BLaER1 (cell line): ENCODE data around the gene B3GNT4.

Experiments used
- H3K27ac ChIP-seq: shearing (Covaris generic); formaldehyde crosslinking; 2 replicates; pipeline ENCODE4 v1.8.1; 2022
- H3K27me3 ChIP-seq: shearing (Covaris generic); formaldehyde crosslinking; 2 replicates; pipeline ENCODE4 v1.8.1; 2022
- H3K36me3 ChIP-seq: shearing (Covaris generic); formaldehyde crosslinking; 2 replicates; pipeline ENCODE4 v1.8.1; 2022
- H3K4me1 ChIP-seq: shearing (Covaris generic); formaldehyde crosslinking; 2 replicates; pipeline ENCODE4 v1.8.1; 2022
- H3K4me2 ChIP-seq: shearing (Covaris generic); formaldehyde crosslinking; 2 replicates; pipeline ENCODE4 v1.8.1; 2022
- H3K4me3 ChIP-seq: shearing (Covaris generic); formaldehyde crosslinking; 2 replicates; pipeline ENCODE4 v1.8.1; 2022
- H3K9ac ChIP-seq: shearing (Covaris generic); formaldehyde crosslinking; 2 replicates; pipeline ENCODE4 v1.8.1; 2022
- H3K9me3 ChIP-seq: shearing (Covaris generic); formaldehyde crosslinking; 2 replicates; pipeline ENCODE4 v1.8.1; 2022
- H4K20me1 ChIP-seq: shearing (Covaris generic); formaldehyde crosslinking; 2 replicates; pipeline ENCODE4 v1.8.1; 2022
- Cebpa-rat ChIP-seq: shearing (Covaris generic); IDR thresholded peaks from 2 replicates; pipeline ENCODE4 v1.8.1; 2022

The B3GNT4 gene

GRCh38 chr12:122185494-122186082, 17.9 kb upstream of the B3GNT4 start:
- TF ChIP-seq Cebpa-rat: no peak
- Histone ChIP-seq H3K9me3 (no peaks in the 10 kb centered on the region), H3K4me2 (peak overlapping the region; percentile 91), H3K36me3 (no peaks in the 10 kb centered on the region), H3K4me3 (no peak overlapping the region), H3K27me3 (no peaks in the 10 kb centered on the region), H4K20me1 (no peaks in the 10 kb centered on the region), H3K27ac (peak overlapping the region; percentile 60), H3K9ac (peak overlapping the region; percentile 32; the same call in 1 of the 2 replicates), H3K4me1 (peaks cover 65% of the 10 kb centered on the region)

- no peaks in the 10 kb centered on the region for H3K36me3 ChIP-seq
- no peak for TF ChIP-seq Cebpa-rat
- H3K9ac ChIP-seq: no peak overlapping the region
- H3K4me3 ChIP-seq: no peak overlapping the region
- H3K27ac ChIP-seq: no peak overlapping the region
- H3K4me2 ChIP-seq: no peak overlapping the region
- no peaks in the 10 kb centered on the region for H4K20me1 ChIP-seq
- H3K27me3 ChIP-seq: no peaks in the 10 kb centered on the region
- H3K4me1 ChIP-seq: peaks cover 62% of the 10 kb centered on the region
- H3K9me3 ChIP-seq: no peaks in the 10 kb centered on the region
Measured at GRCh38 chr12:122187466-122187865, 16.0 kb upstream of the B3GNT4 start.

DNA sequence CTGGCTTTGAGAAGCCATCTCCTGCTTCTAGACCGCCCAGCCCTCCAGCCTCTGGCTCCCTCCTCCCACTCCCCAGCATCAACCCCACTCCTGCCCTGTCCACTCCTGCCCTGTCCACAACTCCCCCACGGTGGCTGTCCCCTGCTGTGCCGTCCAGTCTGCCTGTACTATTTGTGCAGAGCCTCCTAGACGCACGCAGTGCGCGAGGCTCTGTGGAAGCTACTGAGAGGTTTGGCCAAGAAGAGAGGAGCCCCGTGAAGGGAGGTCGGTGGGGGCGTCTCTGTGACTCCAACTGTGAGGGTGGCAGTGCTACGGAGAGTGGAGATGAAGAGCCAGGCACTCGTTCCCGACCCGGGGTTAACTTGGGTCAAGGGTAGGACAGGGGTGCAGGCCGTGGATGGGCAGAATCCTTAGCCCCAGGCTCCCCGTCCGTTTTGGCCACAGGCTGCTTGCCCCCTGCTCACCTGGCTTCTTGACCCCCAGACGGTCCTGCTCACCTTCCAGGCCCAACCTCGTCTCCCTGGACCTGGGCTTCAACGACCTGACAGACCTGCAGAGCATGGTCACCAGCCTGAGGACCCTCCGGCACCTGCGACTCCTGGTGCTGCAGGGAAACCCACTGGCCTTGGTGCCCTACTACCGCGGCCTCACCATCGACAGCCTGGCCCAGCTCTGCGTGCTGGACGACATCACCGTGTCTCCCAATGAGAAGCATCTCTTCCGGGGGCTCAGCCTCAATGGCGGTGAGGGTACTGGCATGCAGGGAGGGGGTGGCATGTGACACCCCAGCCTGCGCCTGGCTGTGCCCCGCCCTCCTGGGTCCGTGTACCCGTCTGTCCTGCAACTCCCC, 13.7 kb upstream of the B3GNT4 start:
- H3K27me3 ChIP-seq: no peaks in the 10 kb centered on the region
- H3K9ac ChIP-seq: no peak overlapping the region
- no peaks in the 10 kb centered on the region for H4K20me1 ChIP-seq
- H3K4me2 ChIP-seq: no peak overlapping the region
- H3K36me3 ChIP-seq: no peaks in the 10 kb centered on the region
- no peak for TF ChIP-seq Cebpa-rat
- peaks cover 6% of the 10 kb centered on the region for H3K9me3 ChIP-seq
- no peak overlapping the region for H3K27ac ChIP-seq
- no peak overlapping the region for H3K4me3 ChIP-seq
- peaks cover 43% of the 10 kb centered on the region for H3K4me1 ChIP-seq

- H3K27ac ChIP-seq: no peak overlapping the region
- H3K9me3 ChIP-seq: peaks cover 17% of the 10 kb centered on the region
- H4K20me1 ChIP-seq: no peaks in the 10 kb centered on the region
- H3K9ac ChIP-seq: no peak overlapping the region
- no peaks in the 10 kb centered on the region for H3K27me3 ChIP-seq
- 0 out of 2 replicates have a peak, but pooled peaks cover 4% of the 10 kb centered on the region for H3K36me3 ChIP-seq
- H3K4me2 ChIP-seq: no peak overlapping the region
- TF ChIP-seq Cebpa-rat: no peak
- H3K4me3 ChIP-seq: no peak overlapping the region
- peaks cover 33% of the 10 kb centered on the region for H3K4me1 ChIP-seq
Measured at GRCh38 chr12:122190842-122191668, 12.5 kb upstream of the B3GNT4 start.

- TF ChIP-seq Cebpa-rat: no peak
- no peak overlapping the region for H3K27ac ChIP-seq
Measured at GRCh38 chr12:122192441-122192840, 11.1 kb upstream of the B3GNT4 start.

DNA sequence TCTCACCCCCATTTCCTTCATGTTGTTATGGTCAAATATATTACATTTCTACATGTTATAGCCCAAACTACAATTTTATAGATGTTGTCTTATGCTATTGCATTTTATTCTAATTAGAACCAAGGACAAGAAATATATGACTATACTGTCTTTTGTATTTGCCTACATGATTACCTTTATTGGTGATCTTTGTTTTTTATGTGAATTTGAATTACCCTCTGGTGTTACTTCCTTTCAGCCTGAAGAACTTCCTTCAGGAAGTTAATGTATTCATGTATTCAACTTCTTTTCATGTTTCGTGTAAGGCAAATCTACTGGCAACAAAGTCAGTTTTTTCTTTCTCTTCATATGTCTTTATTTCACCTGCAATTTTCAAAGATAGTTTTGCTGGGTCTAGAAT, 8.7 kb upstream of the B3GNT4 start:
- Histone ChIP-seq H3K27me3 (no peaks in the 10 kb centered on the region), H3K4me2 (no peak overlapping the region), H3K9me3 (peaks cover 17% of the 10 kb centered on the region), H3K36me3 (0 out of 2 replicates have a peak, but pooled peaks cover 4% of the 10 kb centered on the region), H3K4me1 (peaks cover 47% of the 10 kb centered on the region), H3K4me3 (no peak overlapping the region), H4K20me1 (no peaks in the 10 kb centered on the region), H3K27ac (no peak overlapping the region), H3K9ac (no peak overlapping the region)
- no peak for TF ChIP-seq Cebpa-rat

More at GRCh38 chr12:122192441-122192840, 11.1 kb upstream of the B3GNT4 start:
- H4K20me1 ChIP-seq: no peaks in the 10 kb centered on the region
- peak overlapping the region; percentile 19; the same call in 1 of the 2 replicates for H3K9ac ChIP-seq
- H3K4me2 ChIP-seq: peak overlapping the region; percentile 62
- peaks cover 38% of the 10 kb centered on the region for H3K4me1 ChIP-seq
- H3K4me3 ChIP-seq: no peak overlapping the region
- H3K9me3 ChIP-seq: peaks cover 17% of the 10 kb centered on the region
- 0 out of 2 replicates have a peak, but pooled peaks cover 4% of the 10 kb centered on the region for H3K36me3 ChIP-seq
- no peaks in the 10 kb centered on the region for H3K27me3 ChIP-seq

GRCh38 chr12:122195405-122195804, 8.1 kb upstream of the B3GNT4 start:
- H3K27me3 ChIP-seq: no peaks in the 10 kb centered on the region
- H3K9ac ChIP-seq: no peak overlapping the region
- 0 out of 2 replicates have a peak, but pooled peaks cover 4% of the 10 kb centered on the region for H3K36me3 ChIP-seq
- H3K4me2 ChIP-seq: no peak overlapping the region
- no peak overlapping the region for H3K4me3 ChIP-seq
- H3K9me3 ChIP-seq: peaks cover 17% of the 10 kb centered on the region
- H4K20me1 ChIP-seq: no peaks in the 10 kb centered on the region
- no peak overlapping the region for H3K27ac ChIP-seq
- peaks cover 50% of the 10 kb centered on the region for H3K4me1 ChIP-seq
- TF ChIP-seq Cebpa-rat: no peak

DNA sequence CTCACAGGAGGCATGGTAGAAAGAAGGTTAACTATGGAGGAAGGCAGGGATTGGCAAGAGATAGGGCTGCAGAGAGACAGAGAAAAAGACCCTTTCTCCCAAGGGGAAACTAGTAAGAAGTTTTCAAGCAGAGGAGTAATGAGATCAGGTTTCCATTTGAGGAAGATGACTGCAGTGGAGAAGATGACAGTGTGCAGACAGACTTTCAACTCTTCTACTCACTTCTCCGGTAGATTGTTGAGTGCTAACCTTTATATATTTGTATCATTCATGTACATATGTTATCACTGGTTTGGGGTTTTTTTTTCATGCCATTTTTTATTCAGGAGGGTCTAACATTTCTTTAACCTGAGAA, 5.9 kb upstream of the B3GNT4 start:
- Histone ChIP-seq H3K36me3 (0 out of 2 replicates have a peak, but pooled peaks cover 4% of the 10 kb centered on the region), H3K4me2 (peak overlapping the region; percentile 45), H3K4me1 (peaks cover 47% of the 10 kb centered on the region), H4K20me1 (no peaks in the 10 kb centered on the region), H3K27me3 (peaks cover 10% of the 10 kb centered on the region), H3K9ac (no peak overlapping the region), H3K27ac (no peak overlapping the region), H3K9me3 (peaks cover 17% of the 10 kb centered on the region), H3K4me3 (no peak overlapping the region)
- no peak for TF ChIP-seq Cebpa-rat

DNA sequence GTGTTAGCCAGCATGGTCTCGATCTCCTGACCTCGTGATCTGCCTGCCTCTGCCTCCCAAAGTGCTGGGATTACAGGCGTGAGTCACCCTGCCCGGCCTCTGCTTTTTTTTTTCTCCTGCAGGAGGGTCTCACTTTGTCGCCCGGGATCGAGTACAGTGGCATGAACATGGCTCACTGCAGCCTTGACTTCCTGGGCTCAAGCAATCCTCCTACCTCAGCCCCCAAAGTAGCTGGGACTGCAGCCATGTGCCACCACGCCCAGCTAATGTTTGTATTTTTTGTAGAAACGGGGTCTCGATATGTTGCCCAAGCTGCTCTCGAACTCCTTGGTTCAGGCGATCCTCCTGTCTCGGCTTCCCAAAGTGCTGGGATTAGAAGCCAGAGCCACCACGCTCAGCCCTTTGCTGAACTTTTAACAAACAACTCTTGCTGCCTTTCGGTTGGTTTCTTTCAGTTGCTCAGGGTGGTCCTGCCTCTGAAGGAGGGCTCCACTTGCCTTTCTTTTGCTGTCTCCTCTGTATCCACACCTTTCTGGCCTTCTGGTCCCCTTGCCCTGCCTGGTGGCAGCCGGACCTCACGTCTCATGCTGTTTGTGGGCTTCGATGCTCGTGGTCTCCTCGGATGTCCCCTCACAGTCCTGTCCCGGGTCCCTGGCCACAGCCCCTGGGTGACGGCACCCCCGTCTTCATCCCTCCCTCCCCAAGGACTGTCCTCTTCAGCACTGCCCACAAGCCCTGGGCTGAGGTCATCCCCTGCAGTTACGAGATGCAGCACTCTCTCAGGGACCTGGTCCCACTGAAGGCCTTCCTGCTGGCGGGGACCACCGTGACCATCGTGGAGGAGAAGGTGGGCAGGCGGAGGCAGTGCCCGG, 3.8 kb upstream of the B3GNT4 start:
- Histone ChIP-seq H3K27me3 (peaks cover 31% of the 10 kb centered on the region), H3K27ac (no peak overlapping the region), H3K4me1 (peaks cover 62% of the 10 kb centered on the region), H3K4me3 (no peak overlapping the region), H3K9ac (no peak overlapping the region), H3K36me3 (0 out of 2 replicates have a peak, but pooled peaks cover 4% of the 10 kb centered on the region), H3K4me2 (peak overlapping the region; percentile 89), H4K20me1 (peaks cover 19% of the 10 kb centered on the region), H3K9me3 (peaks cover 12% of the 10 kb centered on the region)
- no peak for TF ChIP-seq Cebpa-rat
